ENCODE measurements around the gene ROBO1. TPM values are rescaled to one million over a fixed set of nuclear protein-coding genes. Genes with fewer than 3 reads are reported as not detected.

ROBO1 gene
- total and polyA plus RNA-seq, 2 donors (not counting 3 experiments of a cell fraction or from before 2014, with no cell fraction given) = 5.9 to 14.2 TPM

DNA sequence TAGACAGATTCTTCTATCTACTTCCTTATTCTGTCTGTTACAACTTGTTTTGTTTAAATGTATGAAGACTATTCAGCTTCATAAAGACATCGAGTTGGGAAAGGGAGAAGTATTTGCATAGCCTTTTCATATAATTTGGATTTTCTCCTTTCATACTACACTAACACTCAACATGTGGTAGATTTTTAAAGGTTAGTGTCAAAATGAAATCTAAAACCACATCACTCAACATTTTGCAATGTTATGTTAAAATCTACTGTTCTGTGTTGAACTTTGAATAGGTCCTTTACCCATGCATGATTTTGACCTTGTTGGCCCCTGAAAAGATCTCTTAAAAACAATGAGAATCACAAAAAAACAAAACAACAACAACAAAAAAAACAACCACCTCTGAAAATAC is 860.9 kb downstream of the ROBO1 start:
- ChIA-PET CTCF (no interaction called here), POLR2A (no interaction called here)
- dilution Hi-C loops (cut with MboI; ENCODE audit: extremely low pct_ligation_motif_present, low sequenced_read_pairs) (no loop called here), intact Hi-C loops (cut with micrococcal nuclease) (no loop called here)
- H2AFZ ChIP-seq (ENCODE audit: low read depth, low read length) = no peak overlapping the region
- no peaks in the 10 kb centered on the region for H3K27me3 ChIP-seq (ENCODE audit: control insufficient read depth in 2 of 2, insufficient read depth in 2 of 2, low read length in 2 of 2)
- no peak overlapping the region for H3K4me2 ChIP-seq (ENCODE audit: insufficient read depth, low read length)
- H3K36me3 ChIP-seq (ENCODE audit: control insufficient read depth in 2 of 2, extremely low read depth in 1 of 2, insufficient read depth in 2 of 2, low read length in 2 of 2) = no peaks in the 10 kb centered on the region
- H3K79me2 ChIP-seq (ENCODE audit: control insufficient read depth, insufficient read depth, low read length) = no peaks in the 10 kb centered on the region
- no peak overlapping the region for H3K9ac ChIP-seq (replicated peaks; ENCODE audit: extremely low read depth, insufficient read depth, low read length)
- DNase-seq (ENCODE audit: low read depth, low spot score) (no peak), FAIRE-seq (no peak)
- H4K20me1 ChIP-seq (replicated peaks; ENCODE audit: control insufficient read depth, extremely low read depth, insufficient read depth, low read length) = no peaks in the 10 kb centered on the region
- no peaks in the 10 kb centered on the region for H3K4me1 ChIP-seq (ENCODE audit: control insufficient read depth, extremely low read depth, insufficient read depth, low read length)
- no peak overlapping the region for H3K4me3 ChIP-seq (replicated peaks in 1 of 3; ENCODE audit: insufficient read depth in 1 of 3, low read depth in 1 of 3, low read length in 3 of 3)
- H3K9me1 ChIP-seq (replicated peaks; ENCODE audit: control insufficient read depth, extremely low read depth, insufficient read depth, low read length) = no peaks in the 10 kb centered on the region
- BruUV-seq (replicated peaks) = no TSS peak
- no peak overlapping the region for H3K27ac ChIP-seq (ENCODE audit: insufficient read depth, low read depth, low read length)
- TF ChIP-seq MYC (IDR thresholded peaks at IDR 0.05; ENCODE audit: low read depth, low read length) (no peak), POLR2AphosphoS5 (IDR thresholded peaks at IDR 0.05; ENCODE audit: insufficient read depth, low read depth, low read length) (no peak), POLR2A (IDR thresholded peaks at IDR 0.05; ENCODE audit: low read depth, low read length) (no peak), JUN (IDR thresholded peaks at IDR 0.05; ENCODE audit: borderline replicate concordance, insufficient read depth, insufficient read length, low read depth) (no peak), FOS (IDR thresholded peaks at IDR 0.05; ENCODE audit: borderline replicate concordance, insufficient read depth, low read length) (no peak), GATA2 (IDR thresholded peaks at IDR 0.05; ENCODE audit: insufficient read depth, insufficient read length, low read depth, low read length) (no peak), EZH2 (IDR thresholded peaks at IDR 0.05; ENCODE audit: borderline replicate concordance, low read depth, low read length, severe bottlenecking) (no peak)
- TF ChIP-seq, protein P1, sequence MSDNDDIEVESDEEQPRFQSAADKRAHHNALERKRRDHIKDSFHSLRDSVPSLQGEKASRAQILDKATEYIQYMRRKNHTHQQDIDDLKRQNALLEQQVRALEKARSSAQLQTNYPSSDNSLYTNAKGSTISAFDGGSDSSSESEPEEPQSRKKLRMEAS (IDR thresholded peaks at IDR 0.05; ENCODE audit: insufficient read depth, insufficient read length) = no peak
- TF ChIP-seq, protein P2, sequence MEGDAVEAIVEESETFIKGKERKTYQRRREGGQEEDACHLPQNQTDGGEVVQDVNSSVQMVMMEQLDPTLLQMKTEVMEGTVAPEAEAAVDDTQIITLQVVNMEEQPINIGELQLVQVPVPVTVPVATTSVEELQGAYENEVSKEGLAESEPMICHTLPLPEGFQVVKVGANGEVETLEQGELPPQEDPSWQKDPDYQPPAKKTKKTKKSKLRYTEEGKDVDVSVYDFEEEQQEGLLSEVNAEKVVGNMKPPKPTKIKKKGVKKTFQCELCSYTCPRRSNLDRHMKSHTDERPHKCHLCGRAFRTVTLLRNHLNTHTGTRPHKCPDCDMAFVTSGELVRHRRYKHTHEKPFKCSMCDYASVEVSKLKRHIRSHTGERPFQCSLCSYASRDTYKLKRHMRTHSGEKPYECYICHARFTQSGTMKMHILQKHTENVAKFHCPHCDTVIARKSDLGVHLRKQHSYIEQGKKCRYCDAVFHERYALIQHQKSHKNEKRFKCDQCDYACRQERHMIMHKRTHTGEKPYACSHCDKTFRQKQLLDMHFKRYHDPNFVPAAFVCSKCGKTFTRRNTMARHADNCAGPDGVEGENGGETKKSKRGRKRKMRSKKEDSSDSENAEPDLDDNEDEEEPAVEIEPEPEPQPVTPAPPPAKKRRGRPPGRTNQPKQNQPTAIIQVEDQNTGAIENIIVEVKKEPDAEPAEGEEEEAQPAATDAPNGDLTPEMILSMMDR (IDR thresholded peaks at IDR 0.05; ENCODE audit: extremely low read depth in 1 of 2, insufficient read depth in 1 of 2, low read depth in 1 of 2, low read length in 2 of 2) = no peak
- H3K9me3 ChIP-seq (replicated peaks; ENCODE audit: control insufficient read depth, insufficient read depth, low read length) = no peaks in the 10 kb centered on the region

Data from endothelial cell of umbilical vein (primary cell).